ENCODE results near the gene PGC.

GRCh38 chr6:41699063-41699462 is 48.1 kb downstream of the PGC start:
- no peak for TF ChIP-seq GATA2 (IDR thresholded peaks at IDR 0.05; ENCODE audit: low read depth, low read length)
- TF ChIP-seq GATA3 (IDR thresholded peaks at IDR 0.05; ENCODE audit: low read depth, low read length) = no peak

All from SH-SY5Y (cell line).